SK-N-DZ (cell line): ENCODE data around the gene KRT84.
"Not testable (repeated sequence)": the region's sequence is repeated elsewhere in the genome, so short reads cannot be mapped to it uniquely, and the experiment has no call there.

ENCODE experiments used
- DNase-seq: peaks from one replicate; pipeline ENCODE4 v3.0.0-alpha.2; 2015; ENCODE audit warnings: low spot score

KRT84 gene

DNA sequence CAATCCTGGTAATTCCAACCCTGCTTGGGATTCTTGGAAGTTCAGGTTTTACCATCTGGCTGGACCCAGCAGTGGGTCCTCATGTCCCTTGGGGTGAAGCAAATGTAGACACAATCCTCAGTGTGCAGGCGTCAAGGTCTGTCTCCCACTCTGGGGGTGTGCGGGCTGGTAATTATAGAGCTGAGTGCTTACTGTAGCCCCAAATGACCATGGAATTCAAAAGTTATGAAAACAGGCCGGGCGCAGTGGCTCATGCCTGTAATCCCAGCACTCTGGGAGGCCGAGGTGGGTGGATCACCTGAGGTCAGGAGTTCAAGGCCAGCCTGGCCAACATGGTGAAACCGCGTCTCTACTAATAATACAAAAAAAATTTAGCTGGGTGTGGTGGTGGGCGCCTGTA, 40.4 kb downstream of the KRT84 start:
- DNase-seq: not testable (repeated sequence)

DNA sequence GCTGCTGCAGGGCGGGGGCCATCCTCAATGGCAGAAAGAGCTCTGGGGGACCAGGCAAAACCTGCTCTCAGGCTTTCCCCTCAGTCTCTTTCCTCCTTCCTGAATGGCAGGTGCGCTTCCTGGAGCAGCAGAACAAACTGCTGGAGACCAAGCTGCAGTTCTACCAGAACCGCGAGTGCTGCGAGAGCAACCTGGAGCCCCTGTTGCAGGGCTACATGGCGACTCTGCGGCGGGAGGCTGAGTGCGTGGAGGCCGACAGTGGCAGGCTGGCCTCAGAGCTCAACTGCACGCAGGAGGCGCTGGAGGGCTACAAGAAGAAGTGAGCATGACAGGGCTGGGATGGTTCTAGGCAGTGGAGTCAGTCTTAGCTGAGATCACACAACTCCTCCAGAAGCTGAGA, 41.3 kb downstream of the KRT84 start:
- no peak for DNase-seq

DNA sequence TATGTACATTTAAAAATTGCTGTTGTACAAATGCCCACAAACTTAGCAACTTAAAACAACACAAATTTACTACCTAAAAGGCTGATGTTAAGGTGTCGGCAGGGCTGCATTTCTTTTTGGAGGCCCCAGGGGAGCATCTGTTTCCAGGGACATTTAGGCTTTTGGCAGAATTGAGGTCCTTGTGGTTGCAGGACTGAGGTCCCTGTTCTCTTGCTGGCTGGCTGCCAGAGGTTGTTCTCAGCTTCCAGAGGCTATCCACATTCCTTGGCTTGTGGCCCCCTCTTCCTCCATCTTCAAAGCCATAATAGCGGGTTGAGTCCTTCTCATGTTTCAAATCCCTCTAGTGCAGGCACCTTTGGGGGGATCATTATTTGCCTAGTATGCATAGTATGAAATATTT, 41.9 kb downstream of the KRT84 start:
- no peak for DNase-seq

DNA sequence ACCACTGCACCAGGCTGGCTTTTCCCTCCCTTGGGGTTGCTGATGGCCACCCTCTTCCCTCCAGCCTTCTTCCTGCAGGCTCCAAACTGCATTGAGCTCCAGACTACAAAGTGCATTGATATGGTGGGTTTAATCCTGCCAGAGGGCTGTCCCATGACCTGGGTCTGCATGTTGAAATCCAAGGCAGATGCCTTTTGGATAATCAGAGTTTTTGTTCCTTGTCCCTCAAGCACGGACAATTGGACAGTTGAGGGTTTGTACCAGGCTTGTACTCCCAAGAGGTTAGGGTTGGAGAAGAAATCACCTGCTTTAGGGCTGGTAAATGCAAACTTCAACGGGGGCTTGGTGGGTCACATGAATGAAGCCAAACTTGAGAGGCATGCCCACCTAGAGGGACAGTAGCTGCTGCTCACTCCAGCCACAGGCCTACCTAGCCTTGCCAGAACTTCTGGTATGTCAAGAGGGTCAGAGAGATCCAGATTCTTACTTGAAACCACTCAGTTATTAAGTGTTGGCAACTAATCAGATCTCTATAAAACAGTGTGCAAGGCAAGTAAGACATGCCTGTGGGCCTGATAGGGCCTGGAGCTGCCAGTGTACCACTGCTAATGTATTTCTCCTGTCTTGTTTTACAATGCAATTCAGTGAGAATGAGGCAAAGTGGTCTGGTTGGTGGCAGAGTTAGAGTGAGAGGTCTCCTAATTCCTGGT, 42.5 kb downstream of the KRT84 start:
- no peak for DNase-seq

DNA sequence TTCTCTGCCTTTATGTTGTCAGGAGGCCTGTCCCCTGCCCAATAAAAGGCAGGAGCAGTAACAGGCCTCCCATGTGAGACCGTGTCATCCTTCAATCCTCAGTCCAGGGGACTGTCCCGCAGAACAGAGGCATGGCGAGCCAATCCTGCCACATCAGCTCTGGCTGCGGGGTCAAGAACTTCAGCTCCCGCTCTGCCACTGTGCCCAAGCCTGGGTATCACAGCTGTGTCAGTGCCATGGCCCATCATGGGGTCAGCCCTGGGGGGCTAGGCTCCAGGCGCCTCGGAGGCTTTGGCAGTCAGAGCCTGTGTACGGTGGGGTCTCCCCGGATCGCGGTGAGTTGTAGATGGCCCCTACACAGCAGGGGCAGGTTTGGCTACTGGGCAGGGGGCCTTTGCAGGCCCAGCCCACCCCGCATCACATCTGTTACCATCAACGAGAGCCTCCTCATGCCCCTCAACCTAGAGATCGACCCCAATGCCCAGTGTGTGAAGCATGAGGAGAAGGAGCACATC, 44.3 kb downstream of the KRT84 start:
- no peak for DNase-seq

DNA sequence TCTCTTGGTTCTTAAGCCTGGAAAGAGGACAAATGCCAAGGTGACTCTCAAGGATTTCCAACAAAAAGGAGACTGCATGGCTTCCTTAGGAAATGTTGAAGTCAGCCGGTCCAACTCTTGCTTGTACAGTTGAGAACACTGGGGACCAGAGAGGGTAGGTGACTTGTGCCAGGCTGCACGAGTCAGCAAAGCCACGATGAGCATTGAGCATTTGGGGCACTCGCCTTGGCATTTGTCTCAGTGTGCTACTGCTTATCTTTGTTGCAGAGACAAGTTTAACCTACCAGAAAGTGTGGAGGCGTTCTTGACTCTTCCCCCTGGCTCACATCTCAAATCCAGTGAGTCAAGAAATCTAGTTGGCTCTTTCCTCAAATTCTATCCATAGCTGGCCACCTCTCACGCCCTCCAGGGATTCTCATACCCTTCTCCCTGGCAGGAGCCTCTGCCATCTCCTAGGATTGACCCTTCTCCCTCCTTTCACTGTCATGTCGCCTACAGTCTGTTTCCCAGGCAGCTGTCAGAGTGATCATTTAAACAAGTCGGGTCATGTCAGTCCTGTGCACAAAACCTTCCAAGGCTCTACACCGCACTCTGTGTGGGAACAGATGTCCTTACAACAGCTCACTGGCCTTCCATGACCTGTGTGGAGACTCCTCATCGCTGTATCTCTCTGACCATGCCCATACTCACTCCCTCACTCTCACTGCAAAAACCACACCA, 47.1 kb downstream of the KRT84 start:
- DNase-seq: no peak

DNA sequence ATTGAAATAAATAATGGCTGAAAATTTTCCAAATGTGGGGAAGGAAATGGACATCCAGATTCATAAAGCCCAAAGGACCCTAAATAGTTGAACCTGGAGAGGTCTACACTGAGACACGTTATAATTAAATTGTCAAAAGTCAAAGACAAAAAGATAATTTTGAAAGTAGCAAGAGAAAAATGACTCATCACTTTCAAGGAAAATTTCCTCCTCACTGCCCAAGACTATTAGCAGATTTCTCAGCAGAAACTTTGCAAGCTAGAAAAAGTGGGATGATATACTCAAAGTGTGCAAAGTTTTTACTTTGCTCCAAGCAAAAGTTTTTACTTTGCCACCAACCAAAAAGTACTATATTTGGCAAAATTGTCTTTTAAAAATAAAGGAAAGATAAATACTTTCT, 48.4 kb downstream of the KRT84 start:
- no peak for DNase-seq

DNA sequence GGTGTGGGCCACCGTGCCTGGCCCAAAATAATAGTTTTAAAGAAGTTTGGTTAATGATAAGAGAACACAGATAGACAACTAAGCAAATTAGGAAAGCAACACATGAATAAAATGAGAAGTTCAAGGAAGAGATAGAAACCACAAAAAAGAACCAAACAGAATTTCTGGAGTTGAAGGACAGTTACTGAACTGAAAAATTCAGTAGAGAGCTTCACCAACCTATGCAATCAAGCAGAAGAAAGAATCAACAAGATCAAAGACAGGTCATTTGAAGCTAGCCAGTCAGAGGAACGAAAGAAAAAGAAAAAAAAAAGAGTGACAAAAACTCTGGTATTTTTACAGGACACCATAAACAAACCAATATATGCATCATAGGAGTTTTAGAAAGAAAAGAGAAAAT, 48.8 kb downstream of the KRT84 start:
- DNase-seq: no peak

DNA sequence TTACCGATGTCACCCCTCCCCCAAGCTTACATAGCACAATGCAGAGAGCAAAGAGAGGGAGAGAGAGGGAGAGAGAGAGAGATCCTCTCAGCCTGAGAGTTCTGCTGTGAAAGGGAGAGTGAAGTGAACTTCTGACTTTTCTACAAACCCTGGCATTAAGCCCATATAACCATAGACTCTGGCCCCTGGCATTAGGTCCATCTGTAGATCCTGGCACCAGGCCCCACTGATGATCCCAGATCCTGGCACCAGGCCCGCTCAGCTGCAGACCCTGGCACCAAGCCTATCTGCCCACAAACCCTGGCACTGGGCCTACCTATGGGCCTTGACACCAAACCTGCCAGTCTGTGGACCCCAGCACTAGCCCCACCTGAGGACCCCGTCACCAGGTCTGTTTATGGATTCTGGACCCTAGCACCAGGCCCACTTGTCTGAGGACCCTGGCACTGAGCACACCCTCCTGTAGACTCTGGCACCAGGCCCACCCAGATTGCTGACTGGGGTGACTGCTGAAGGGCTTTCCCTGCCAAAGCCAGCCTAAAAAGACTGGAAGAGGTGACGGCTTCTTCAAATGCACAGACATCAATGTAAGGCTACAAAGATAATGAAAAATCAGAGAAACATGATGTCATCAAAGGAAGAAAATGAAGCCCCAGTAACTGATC, 49.7 kb downstream of the KRT84 start:
- DNase-seq: no peak

DNA sequence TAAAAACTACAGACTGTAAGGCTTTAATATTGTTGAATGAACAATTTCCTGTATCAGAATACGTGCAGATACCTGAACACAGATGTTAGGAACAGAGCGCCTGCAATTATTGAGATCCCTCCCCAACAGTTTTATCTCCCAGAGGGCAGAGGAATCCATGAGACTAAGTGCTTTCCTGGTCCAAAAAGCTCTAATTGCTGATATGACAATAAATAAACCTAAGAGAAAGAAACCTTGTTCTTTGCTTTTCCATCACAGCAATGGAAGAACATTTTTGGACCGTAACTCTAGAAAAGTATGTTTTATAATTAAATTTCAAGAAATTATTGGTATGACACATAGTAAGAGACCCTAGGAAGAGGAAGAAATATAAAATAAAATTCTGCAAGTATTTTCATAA, 51.3 kb downstream of the KRT84 start:
- DNase-seq: no peak

DNA sequence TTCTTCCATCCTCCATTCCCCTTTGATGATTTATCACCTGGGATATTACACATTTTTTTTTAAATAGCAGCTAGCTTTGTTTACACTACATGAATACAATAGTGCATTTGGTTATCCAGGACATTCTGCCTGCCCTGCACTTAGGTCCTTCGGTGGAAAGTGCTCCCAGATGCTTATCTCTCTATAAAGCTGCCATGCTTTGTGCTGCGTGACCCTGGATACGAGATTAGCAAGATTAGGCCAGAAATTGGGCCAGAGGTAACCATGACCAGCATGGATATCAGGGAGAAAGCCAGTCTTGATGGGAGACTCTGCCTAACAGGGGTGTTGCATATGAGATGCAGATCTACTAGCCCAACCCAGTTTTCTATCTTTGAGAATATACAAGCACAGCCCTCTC, 52.1 kb downstream of the KRT84 start:
- no peak for DNase-seq

DNA sequence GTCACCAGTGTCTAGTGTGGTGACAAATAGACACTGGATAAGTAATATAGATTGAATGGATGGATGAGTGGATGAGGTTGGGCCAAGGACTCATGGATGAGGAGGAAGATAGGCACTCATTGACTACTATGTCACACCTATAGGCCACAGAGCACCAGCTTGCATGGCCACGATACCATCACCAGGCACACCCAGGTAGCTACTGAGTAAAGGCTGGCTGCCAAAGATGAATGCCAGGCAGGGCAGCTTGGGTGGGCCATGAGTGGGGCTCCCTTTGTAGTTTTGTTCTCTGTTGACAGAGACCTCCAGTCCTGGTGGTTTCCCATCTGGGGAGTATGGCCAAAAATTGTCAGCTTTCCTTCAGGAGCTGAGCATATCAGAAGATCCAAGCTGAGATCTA, 53.1 kb downstream of the KRT84 start:
- DNase-seq: no peak

DNA sequence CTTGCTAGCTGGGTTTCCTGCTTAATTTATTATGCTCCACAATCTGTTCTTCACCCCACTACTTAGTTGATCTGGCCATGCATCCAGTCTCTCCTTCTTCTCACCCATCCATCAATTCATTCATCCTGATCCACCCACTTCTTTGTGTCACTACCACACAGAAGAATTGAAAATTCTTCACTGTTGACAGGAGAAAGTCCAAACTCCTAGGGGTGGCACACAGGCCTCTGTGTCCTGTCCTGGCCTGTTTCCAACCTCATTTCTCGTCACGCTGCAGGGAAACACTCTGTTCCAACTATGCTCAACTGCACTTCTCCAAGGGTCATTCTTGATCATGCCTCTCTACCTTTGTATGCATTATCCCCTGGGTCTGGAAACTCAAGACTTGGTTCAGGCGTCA, 53.6 kb downstream of the KRT84 start:
- no peak for DNase-seq

DNA sequence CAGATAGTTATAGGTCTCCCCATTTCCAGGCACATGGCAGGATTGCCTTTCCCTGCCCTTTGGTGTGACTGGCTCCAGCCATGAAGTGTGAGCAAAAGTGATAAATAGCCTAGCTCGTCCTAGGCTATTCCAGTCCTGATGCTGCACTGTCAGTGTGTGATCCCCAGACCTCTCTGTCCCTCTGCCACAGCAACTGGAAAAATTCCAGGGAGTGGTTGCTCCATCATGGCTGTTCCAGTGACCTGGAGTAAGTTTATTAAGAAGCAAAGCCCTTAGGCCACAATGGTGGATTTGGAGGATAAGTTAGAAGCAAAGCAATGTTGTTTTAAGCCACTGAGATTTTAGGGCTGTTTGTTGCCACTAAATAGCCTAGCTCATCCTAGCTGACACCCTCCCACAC, 54.4 kb downstream of the KRT84 start:
- DNase-seq: no peak

DNA sequence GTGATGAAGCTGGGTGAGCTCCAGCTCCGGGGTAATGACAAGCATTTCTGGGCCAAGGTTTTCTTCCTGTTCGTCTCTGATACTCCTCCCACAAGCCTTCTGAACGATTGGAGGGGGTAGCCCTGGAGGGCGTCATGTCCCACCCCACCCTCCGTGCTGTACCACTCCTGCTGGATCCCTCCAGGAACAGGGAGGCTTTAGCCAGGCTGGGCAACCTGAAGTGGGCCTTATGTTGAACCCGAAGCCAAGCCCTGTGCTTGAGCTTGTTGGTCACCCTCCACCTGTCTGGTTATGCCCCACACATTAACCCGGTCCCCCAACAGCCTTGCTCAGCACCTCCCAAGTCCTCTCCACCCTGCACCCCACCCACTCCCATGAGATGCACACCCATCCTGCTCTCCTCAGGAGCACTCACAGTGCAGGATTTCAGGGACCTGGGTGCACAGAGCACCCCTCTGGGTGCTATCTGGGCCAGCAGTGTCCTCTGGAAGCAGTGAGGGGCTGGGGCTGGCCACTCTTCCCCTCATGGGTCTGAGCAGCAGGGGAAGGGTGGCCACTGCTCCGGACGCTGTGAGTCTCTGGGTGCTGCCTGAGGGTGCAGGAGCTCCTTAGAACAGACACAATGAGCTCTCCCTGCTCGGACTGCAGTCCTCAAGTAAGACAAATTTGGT, 57.5 kb downstream of the KRT84 start:
- DNase-seq: no peak
